GM12874 (cell line): ENCODE results near the gene TMEM256.

ENCODE experiments used
- CTCF ChIP-seq: IDR thresholded peaks from 2 replicates; pipeline ENCODE4 v1.5.1; 2011; ENCODE audit warnings: low read depth, mild to moderate bottlenecking, control low read depth, low read length, moderate library complexity; ENCODE audit not compliant: insufficient read depth

Gene TMEM256

GRCh38 chr17:7403977-7404736 is at the start of gene TMEM256:
TSS of gene TMEM256 (minus strand) at chr17:7404097. CDS start at chr17:7404084, 13 bp downstream.
- TF ChIP-seq CTCF = no peak

GRCh38 chr17:7448461-7448860 is 44.6 kb upstream of the TMEM256 start:
- no peak for TF ChIP-seq CTCF

- no peak for TF ChIP-seq CTCF
Measured at GRCh38 chr17:7445619-7445968, 41.7 kb upstream of the TMEM256 start.

GRCh38 chr17:7444682-7445618 is 41.1 kb upstream of the TMEM256 start, which contains the start of gene CHRNB1:
TSS of gene CHRNB1 (plus strand) at chr17:7445061. CDS start at chr17:7445128, 67 bp downstream.
- TF ChIP-seq CTCF = no peak

GRCh38 chr17:7443499-7444485 is 39.9 kb upstream of the TMEM256 start:
- TF ChIP-seq CTCF = no peak

- TF ChIP-seq CTCF = no peak
Measured at GRCh38 chr17:7442142-7442541, 38.2 kb upstream of the TMEM256 start.
